ENCODE data around the gene AIM2.

AIM2 gene

GRCh38 chr1:159083013-159083412 lies 6.4 kb upstream of the AIM2 start:
- no peak overlapping the region for H3K9ac ChIP-seq

GRCh38 chr1:159081626-159082025 lies 5.1 kb upstream of the AIM2 start:
- no peak overlapping the region for H3K27ac ChIP-seq
- H3K27me3 ChIP-seq, result no peaks in the 10 kb centered on the region
- H3K4me2 ChIP-seq, result peak overlapping the region; percentile 21; the same call in 1 of the 2 replicates
- no peaks in the 10 kb centered on the region for H3K36me3 ChIP-seq
- TF ChIP-seq Cebpa-rat (IDR thresholded peaks at IDR 0.05), result no peak
- H3K9ac ChIP-seq, result no peak overlapping the region
- H3K9me3 ChIP-seq, result no peaks in the 10 kb centered on the region
- H3K4me1 ChIP-seq, result peaks cover 17% of the 10 kb centered on the region
- H3K4me3 ChIP-seq, result no peak overlapping the region
- H4K20me1 ChIP-seq, result no peaks in the 10 kb centered on the region

More at GRCh38 chr1:159083013-159083412, 6.4 kb upstream of the AIM2 start:
- no peak overlapping the region for H3K4me2 ChIP-seq
- TF ChIP-seq Cebpa-rat (IDR thresholded peaks at IDR 0.05), result no peak
- no peaks in the 10 kb centered on the region for H4K20me1 ChIP-seq
- H3K36me3 ChIP-seq, result no peaks in the 10 kb centered on the region
- no peaks in the 10 kb centered on the region for H3K27me3 ChIP-seq
- H3K27ac ChIP-seq, result no peak overlapping the region
- H3K4me1 ChIP-seq, result peaks cover 17% of the 10 kb centered on the region
- H3K4me3 ChIP-seq, result no peak overlapping the region
- no peaks in the 10 kb centered on the region for H3K9me3 ChIP-seq

GRCh38 chr1:159079525-159079924 lies 3.0 kb upstream of the AIM2 start:
- H3K4me1 ChIP-seq, result peaks cover 17% of the 10 kb centered on the region
- H3K27ac ChIP-seq, result no peak overlapping the region
- no peak overlapping the region for H3K4me3 ChIP-seq
- no peaks in the 10 kb centered on the region for H4K20me1 ChIP-seq
- no peak for TF ChIP-seq Cebpa-rat (IDR thresholded peaks at IDR 0.05)
- H3K9me3 ChIP-seq, result no peaks in the 10 kb centered on the region
- H3K36me3 ChIP-seq, result no peaks in the 10 kb centered on the region
- H3K9ac ChIP-seq, result no peak overlapping the region
- no peaks in the 10 kb centered on the region for H3K27me3 ChIP-seq
- no peak overlapping the region for H3K4me2 ChIP-seq

DNA sequence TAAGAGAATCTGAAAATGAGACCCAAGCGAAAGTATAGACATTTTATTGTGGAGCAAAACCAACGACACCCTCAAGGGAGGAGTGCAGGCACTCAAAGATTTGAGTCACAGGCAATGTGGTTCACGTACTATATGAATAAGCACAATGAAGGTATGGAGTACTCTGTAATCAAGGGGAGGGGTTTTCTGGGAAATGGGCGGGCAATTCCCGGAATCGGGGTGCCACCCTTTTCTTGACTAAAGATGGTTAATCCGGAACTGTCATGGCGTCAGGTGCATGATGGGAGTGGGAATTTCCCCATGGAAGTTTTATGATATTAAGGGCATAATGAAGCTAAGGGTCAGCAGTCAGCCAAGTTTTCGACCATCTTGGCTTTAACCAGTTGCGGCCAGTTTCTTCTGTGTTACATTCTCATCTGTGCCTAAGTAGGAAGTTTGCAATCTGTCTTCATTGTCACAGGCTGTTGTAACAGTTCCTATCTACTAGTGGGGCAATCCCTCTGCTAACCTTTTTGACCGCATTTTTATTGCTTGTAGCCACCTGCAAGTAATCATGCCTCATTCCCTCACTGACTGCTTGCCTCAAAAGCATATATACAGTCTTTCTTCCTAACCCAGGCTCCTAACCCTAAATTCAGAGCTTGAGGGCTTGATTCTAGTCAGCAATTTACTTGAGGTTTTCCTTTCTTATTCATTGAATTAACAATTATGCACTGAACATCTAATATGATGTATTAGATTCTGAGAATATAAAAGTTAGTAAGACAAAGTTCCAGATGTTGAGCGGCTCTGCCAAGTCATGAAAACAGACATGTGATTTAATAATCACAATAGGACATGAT lies 775 bp upstream of the AIM2 start:
- TF ChIP-seq Cebpa-rat (IDR thresholded peaks at IDR 0.05), result no peak
- no peak overlapping the region for H3K4me3 ChIP-seq
- H3K27ac ChIP-seq, result no peak overlapping the region
- no peaks in the 10 kb centered on the region for H4K20me1 ChIP-seq
- H3K9ac ChIP-seq, result no peak overlapping the region
- no peaks in the 10 kb centered on the region for H3K9me3 ChIP-seq
- no peaks in the 10 kb centered on the region for H3K36me3 ChIP-seq
- peaks cover 9% of the 10 kb centered on the region for H3K4me1 ChIP-seq
- no peak overlapping the region for H3K4me2 ChIP-seq
- H3K27me3 ChIP-seq, result no peaks in the 10 kb centered on the region

DNA sequence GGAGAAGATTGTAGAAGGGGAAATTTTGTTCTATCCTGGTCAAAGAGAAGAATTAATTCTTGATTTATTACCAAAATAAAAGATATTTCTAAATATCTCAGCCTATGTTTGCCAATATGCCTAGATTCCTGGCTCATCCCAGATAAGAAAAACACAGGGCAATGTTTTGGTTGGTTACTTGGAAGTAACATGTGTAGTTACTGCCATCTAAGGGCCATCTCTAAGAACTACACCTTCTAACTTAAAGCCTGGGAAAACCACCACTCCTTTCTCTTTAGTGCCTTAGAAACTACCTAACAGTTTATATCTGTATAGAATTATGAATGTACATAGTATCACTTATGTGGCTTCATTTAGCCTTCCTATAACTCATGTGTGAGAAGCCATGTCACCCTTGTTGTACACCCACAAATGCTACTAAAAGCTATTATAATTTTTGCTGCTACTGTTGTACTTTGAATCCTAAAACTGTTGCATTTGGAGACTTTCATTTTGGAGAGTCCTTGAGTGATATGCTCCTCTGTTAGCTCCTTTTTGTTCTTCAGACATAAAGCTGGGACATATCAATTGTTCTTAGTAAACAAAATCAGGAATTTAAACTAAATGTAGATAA lies 4.5 kb downstream of the AIM2 start:
- TF ChIP-seq Cebpa-rat (IDR thresholded peaks at IDR 0.05), result no peak
- Histone ChIP-seq H3K27ac (no peak overlapping the region), H3K36me3 (no peaks in the 10 kb centered on the region), H3K27me3 (no peaks in the 10 kb centered on the region), H3K4me2 (no peak overlapping the region), H3K9ac (no peak overlapping the region), H4K20me1 (no peaks in the 10 kb centered on the region), H3K4me1 (peaks cover 19% of the 10 kb centered on the region), H3K9me3 (no peaks in the 10 kb centered on the region), H3K4me3 (no peak overlapping the region)

DNA sequence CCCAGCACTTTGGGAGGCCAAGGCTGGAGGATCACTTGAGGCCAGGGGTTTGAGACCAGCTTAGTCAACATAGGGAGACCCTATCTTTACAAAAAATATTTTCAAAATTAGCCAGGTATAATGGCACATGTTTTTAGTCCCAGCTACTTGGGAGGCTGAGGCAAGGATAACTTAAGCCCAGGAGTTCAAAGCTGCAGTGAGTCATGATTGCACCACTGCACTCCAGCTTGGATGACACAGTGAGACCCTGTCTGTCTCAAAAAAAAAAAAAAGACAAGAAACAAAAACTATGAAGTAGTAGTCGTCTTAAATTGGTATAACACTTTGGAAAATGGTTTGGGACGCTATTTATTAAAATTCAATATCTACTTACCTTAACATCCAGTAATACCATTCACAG lies 7.7 kb downstream of the AIM2 start:
- peaks cover 20% of the 10 kb centered on the region for H3K4me1 ChIP-seq
- peak overlapping the region; percentile 80 for H3K4me2 ChIP-seq
- H3K4me3 ChIP-seq, result no peak overlapping the region
- H3K27ac ChIP-seq, result peak overlapping the region; percentile 84
- H3K36me3 ChIP-seq, result no peaks in the 10 kb centered on the region
- no peaks in the 10 kb centered on the region for H3K27me3 ChIP-seq
- H3K9me3 ChIP-seq, result no peaks in the 10 kb centered on the region; the same call in 1 of the 2 replicates
- no peaks in the 10 kb centered on the region for H4K20me1 ChIP-seq
- TF ChIP-seq Cebpa-rat (IDR thresholded peaks at IDR 0.05), result no peak
- no peak overlapping the region for H3K9ac ChIP-seq

- Histone ChIP-seq H3K27me3 (no peaks in the 10 kb centered on the region), H3K36me3 (no peaks in the 10 kb centered on the region), H3K9ac (peak overlapping the region; percentile 58), H3K27ac (peak overlapping the region; percentile 84), H3K9me3 (no peaks in the 10 kb centered on the region; the same call in 1 of the 2 replicates), H3K4me2 (peak overlapping the region; percentile 80), H3K4me1 (peaks cover 20% of the 10 kb centered on the region), H3K4me3 (peak overlapping the region; percentile 9; the same call in 1 of the 2 replicates), H4K20me1 (no peaks in the 10 kb centered on the region)
- TF ChIP-seq Cebpa-rat (IDR thresholded peaks at IDR 0.05), result no peak
Observed at GRCh38 chr1:159067699-159068621, 8.6 kb downstream of the AIM2 start.

DNA sequence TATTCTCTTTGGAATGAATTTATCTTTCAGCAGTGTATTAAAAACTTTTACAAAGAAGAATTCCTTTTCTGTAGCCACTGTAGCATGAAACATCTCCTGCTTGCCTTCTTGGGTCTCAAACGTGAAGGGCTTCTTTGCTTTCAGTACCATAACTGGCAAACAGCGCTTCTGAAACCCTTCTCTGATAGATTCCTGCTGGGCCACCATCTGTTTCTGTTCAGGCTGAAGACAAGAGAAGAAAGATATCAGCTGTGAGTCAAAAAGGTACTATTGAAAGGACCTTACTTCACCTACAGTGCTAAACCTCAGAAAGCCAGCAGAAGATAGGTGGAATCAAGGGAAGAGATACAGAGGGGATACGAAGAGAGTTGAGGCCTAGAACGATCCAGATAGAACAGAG lies 10.5 kb downstream of the AIM2 start:
- Histone ChIP-seq H3K4me3 (no peak overlapping the region), H4K20me1 (no peaks in the 10 kb centered on the region), H3K4me1 (peaks cover 20% of the 10 kb centered on the region), H3K27me3 (no peaks in the 10 kb centered on the region), H3K27ac (no peak overlapping the region), H3K4me2 (no peak overlapping the region), H3K9ac (no peak overlapping the region), H3K9me3 (no peaks in the 10 kb centered on the region; the same call in 1 of the 2 replicates), H3K36me3 (no peaks in the 10 kb centered on the region)
- TF ChIP-seq Cebpa-rat (IDR thresholded peaks at IDR 0.05), result no peak

GRCh38 chr1:159065106-159065505 lies 11.5 kb downstream of the AIM2 start:
- no peaks in the 10 kb centered on the region for H3K27me3 ChIP-seq
- H3K27ac ChIP-seq, result no peak overlapping the region
- H3K4me3 ChIP-seq, result no peak overlapping the region
- H3K9ac ChIP-seq, result no peak overlapping the region
- no peaks in the 10 kb centered on the region; the same call in 1 of the 2 replicates for H3K9me3 ChIP-seq
- H3K4me1 ChIP-seq, result peaks cover 20% of the 10 kb centered on the region
- no peak overlapping the region for H3K4me2 ChIP-seq
- H4K20me1 ChIP-seq, result no peaks in the 10 kb centered on the region
- TF ChIP-seq Cebpa-rat (IDR thresholded peaks at IDR 0.05), result no peak
- no peaks in the 10 kb centered on the region for H3K36me3 ChIP-seq

All from BLaER1 (cell line).